ENCODE results near the gene ADNP2.

ADNP2 gene

DNA sequence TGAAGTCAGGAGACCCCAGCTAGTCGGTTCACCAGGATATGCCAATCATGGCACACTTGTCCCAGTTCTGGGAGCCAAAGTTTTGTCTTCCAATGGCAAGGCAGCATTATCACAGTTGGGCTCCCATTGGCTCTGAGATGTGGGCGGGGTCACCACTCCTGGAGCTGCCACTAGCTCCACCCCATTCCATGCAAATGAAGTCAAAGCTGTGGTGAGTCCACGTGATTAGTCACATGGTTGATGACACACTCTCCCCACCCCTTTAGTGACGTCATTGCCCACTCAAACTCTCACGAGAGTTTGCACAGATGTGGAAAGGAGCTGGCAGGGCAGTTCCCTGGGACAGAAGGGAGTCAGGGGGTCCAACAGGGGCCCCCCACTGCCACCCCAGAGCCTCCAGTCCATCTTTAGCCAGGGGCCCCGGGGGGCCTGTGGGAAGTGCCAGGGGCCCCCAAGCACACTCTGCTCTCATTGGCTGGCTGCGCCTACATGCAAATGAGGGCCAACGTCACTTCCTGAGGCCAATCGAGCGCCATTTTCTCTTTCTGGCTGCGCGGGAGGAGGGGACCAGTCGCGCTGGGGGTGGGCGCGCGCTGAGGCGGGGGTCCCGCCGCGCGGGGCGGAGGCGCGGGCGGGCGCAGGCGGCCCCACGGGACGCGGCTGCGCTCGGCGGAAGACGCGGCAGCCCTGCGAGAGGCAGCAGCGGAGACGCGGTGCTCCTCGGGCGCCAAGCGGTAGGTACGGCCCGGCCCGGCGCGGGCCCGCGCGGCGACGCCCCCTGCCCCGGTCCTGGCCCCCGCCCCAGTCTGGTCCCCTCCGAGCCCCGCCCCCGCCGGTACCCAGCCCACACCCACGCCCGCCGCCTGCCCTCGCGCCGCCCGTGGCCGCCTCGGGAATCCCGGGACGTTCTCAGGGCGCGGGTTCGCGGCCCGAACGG lies at the start of gene ADNP2:
Gene ADNP2, plus strand, starts transcription at position 524 of the 937 bp plus-strand sequence. CDS start 8,281 bp downstream, outside the sequence.
- DNase-seq (ENCODE audit: low read depth) = peak; percentile 66

DNA sequence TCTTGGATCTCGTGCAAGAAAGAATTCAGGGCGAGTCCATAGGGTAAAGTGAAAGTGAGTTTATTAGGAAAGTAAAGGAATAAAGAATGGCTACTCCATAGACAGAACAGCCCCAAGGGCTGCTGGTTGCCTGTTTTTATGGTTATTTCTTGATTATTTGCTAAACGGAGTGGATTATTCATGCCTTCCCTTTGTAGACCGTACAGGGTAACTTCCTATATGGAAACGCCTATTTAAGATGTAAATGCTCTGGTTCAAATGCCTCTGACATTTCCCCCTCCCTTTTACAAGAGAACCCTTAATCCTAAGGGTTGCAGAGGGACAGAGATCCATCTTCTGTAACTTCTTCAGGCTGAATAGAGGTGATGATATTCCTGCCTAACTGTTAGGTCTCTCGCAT lies 49.1 kb upstream of the ADNP2 start:
- no peak for DNase-seq (ENCODE audit: low read depth)

GRCh38 chr18:80065705-80066104 lies 43.4 kb upstream of the ADNP2 start:
- no peak for DNase-seq (ENCODE audit: low read depth)

DNA sequence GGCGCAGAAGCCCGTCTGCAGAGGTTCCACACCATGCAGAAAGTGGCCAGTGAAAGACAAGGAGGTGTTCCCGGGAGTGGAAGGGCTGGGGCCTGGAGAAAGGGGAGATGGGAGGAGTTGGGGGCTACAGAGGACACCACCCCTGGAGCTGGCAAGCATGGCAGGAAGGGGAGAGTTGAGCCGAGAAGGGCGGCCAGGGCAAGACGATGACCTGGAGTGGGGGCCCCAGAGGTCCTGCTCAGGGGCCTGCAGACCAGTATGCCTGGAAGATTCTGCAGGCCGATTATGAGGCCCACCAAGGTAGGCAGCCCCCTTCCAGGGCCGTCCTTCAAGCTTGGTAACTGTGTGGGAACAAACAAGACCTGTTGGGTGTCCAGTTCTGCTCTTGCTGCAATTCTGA lies 41.7 kb upstream of the ADNP2 start:
- no peak for DNase-seq (ENCODE audit: low read depth)

DNA sequence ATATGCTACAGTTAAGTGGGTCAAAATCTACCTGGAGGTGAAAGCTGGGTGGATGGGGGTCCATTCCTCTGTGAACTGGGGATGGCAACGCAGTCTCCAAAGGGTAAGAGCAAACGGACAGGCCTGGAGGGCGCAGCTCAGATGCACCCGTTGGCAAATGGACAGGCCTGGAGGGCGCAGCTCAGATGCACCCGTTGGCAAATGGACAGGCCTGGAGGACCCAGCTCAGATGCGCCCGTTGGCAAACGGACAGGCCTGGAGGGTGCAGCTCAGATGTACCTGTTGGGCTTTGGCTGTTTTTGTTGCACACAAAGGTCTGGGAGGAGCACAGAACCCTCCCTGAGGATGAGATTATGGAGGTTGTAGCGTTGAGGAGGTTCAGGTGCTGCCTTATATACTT lies 41.2 kb upstream of the ADNP2 start:
- DNase-seq (ENCODE audit: low read depth) = no peak

GRCh38 chr18:80068571-80069272 lies 40.3 kb upstream of the ADNP2 start:
- DNase-seq (ENCODE audit: low read depth) = no peak

GRCh38 chr18:80070825-80071224 lies 38.2 kb upstream of the ADNP2 start:
- DNase-seq (ENCODE audit: low read depth) = no peak

DNA sequence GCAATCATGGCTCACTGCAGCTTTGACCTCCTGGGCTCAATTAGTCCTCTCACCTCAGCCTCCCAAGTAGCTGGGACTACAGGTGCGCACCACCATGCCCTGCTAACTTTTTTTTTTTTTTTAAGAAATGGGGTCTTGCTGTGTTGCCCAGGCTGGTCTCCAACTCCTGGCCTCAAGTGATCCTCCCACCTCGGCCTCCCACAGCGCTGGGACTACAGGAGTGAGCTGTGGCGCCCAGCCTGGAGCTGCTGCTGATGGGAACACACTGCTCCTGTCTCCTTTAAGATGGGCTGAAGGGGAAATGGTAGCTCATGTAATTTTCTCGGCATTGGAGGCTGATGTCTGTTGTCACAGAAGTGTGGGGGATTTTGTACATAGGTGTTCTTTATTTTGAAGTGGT lies 34.9 kb upstream of the ADNP2 start:
- no peak for DNase-seq (ENCODE audit: low read depth)

GRCh38 chr18:80074697-80075096 lies 34.4 kb upstream of the ADNP2 start:
- no peak for DNase-seq (ENCODE audit: low read depth)

- DNase-seq (ENCODE audit: low read depth) = no peak
Observed at GRCh38 chr18:80075940-80076339, 33.1 kb upstream of the ADNP2 start.

DNA sequence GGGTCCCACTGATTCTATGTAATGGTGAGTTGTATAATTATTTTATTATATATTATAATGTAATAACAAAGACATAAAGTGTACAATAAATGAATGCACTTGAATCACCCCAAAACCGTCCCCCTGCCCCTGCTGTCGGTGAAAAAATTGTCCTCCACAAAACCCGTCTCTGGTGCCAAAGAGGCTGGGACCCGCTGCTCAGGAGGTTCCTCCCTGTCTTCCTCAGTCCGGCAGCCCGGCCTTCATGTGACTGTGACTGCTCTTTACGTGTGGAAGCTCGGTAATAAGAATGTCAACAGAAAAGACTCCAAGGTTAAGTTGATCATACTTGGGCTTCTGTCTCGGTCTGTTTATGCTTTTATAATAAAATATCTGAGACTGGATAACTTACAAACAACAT lies 32.7 kb upstream of the ADNP2 start:
- no peak for DNase-seq (ENCODE audit: low read depth)

- DNase-seq (ENCODE audit: low read depth) = no peak
Observed at GRCh38 chr18:80077873-80078272, 31.2 kb upstream of the ADNP2 start.

DNA sequence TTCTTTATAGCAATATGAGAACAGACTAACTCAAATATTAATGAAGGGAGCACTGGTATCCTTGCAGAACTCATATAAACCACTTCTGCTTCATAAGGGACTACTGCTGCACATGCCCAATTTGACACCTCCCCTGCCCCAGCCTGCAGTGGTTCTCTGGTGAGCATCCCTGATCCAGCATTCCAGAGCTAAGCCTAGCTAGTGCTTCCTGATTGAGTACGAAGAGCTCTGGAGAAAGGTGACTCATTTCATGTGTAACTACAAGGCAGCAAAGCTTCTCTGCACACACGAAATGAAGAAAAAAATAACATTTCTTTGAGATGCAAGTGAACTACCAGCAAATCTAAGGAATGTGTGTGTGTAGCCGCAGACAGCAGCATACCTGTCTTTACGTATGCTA lies 22.8 kb upstream of the ADNP2 start:
- no peak for DNase-seq (ENCODE audit: low read depth)

DNA sequence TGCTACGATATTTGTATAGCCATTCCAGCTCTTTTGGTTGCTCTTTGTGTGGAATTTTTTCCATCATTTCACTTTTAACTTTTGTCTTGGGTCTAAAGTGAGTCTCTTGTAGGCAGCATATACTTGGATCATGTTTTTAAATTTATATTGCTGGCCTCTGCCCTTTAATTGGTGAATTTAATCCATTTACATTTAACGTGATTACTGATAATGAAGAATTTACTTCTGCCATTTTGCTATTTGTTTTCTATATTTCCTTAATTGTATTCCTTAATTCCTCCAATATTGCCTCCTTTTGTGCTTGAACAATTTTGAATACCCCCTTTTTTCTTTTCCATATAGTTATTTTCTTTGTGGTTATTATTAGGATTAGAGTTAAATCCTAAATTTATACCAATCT lies 21.0 kb upstream of the ADNP2 start:
- no peak for DNase-seq (ENCODE audit: low read depth)

- no peak for DNase-seq (ENCODE audit: low read depth)
Observed at GRCh38 chr18:80088823-80089222, 20.2 kb upstream of the ADNP2 start.

GRCh38 chr18:80095414-80095813 lies 13.6 kb upstream of the ADNP2 start:
- DNase-seq (ENCODE audit: low read depth) = no peak

DNA sequence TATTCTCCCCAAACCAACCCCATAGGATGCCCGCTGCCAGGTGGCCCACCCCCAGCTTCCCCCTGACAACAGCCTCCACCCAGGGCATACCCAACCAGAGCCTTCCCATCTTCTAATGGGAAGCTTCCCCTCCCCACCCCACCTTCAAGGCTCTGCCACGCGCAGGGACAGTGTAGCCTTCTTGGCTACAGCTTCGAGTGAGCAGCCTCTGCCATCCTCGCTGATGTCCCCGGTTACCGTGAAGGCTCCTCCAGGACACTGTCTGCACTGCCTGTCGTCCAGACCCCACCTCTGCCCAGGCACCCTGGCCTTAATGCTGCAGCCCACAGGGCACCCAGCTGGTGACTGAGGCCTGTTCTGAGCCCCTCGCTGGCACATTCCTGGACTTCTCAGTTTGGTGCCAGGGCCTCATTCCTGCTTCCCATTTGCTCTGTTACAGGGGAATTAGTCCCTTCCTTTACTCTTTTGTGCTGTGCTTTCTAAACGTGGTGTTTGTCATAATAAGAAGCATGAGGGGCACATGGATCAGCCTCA lies 13.0 kb upstream of the ADNP2 start:
- no peak for DNase-seq (ENCODE audit: low read depth)

GRCh38 chr18:80097201-80097600 lies 11.9 kb upstream of the ADNP2 start:
- no peak for DNase-seq (ENCODE audit: low read depth)

DNA sequence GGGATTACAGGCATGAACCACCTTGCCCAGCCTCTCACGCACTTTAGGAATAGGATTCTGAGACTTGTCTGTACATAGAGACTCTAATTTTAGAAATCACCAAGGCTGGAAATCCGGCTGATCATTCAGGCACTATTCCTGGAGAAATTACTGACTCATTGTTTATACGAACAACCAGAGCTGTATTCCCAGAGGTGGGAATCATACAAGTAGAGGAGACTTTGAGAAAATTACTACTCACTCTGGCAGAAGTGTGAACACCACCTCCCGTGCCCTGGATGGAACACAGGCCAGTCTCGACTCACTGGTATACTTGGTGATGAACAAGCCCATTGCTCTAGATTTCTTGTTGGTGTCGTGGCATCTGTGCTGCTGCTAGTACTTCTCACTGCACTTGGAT lies 5.8 kb upstream of the ADNP2 start:
- DNase-seq (ENCODE audit: low read depth) = no peak

DNA sequence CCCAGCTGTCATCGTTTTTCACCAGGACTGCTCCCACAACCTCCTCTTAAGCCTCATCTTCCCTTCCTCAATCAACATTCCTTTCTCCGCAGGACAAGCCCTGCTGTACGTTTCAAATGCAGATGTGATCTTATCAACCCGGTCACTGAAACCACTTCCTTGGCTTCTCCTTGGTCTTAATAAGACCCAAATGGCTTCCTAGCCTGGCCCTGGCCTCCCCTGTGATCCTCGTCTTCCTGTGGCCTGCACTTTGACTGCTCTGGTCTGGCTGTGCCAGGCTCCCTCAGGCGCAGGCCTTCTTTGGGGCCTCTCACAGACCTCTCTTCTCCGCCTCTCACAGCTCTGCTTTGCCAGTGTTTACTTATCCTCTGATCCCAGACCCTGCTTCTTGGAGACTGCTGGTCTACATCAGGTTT lies 4.7 kb upstream of the ADNP2 start:
- no peak for DNase-seq (ENCODE audit: low read depth)

DNA sequence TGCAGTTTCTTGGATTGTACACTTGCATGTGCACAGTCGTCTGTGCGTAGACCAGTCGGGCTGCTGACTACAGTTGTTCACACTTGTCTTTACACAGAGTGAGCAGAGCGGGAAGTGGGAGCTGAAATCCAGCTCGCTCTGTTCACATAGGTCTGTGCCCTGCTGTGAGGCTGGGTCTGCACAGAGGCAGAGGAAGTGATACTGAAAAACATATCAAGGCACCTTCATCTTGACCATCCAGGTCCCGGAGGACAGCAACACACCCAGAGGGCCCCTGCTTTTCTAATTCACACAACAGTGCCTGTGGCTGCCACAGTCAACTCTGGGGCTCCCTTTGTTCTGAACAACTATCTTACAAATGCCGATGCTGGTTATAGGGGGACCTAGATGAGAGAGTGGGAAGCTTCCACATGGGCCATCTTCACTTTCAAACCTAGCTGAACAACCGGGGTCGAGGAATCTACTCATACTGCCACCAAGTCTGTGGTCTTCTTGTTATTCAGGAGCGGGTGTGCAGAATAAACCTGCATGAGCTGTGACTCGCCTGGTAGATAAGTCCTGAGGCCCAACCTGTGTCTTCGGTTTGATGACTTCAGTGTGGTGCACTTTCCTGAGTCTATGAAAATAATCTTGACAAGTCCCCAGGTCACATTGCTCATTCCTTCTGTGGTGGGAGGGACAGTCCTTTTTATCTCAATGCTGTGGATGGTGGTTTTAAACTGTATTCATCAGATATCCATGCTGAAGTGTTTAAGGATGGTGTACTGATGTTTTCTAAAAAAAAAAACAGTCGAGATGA lies 3.5 kb upstream of the ADNP2 start:
- DNase-seq (ENCODE audit: low read depth) = no peak

DNA sequence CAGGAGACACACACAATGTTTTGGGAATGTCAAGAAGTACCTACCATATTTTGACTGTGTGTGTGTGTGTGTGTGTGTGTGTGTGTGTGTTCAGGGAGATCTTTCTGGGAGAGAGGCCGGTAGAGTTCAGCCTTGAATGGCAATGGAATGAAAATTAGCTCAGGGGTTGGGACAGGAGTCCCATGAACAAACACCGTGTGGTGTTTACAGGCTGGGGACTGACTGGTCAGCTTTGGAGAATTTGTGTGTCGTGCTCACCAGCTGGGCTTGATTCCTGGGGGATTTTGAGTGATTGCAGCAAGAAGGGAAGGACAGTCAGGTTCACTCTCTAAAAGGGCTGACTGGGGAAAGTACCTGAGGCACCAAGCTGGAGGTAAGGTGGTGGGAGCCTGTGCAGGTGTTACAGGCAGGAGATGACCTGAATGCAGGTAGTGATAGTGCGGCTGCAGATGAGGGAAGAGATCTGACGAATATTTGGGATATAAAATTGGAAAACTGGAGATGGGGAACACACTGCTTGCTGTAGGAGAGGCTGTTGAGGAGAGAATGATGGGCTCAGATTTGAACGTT lies 2.5 kb upstream of the ADNP2 start:
- no peak for DNase-seq (ENCODE audit: low read depth)
